Effector CD8-positive, alpha-beta T cell (primary cell): ENCODE data around the gene ARHGEF1.
"Not testable (repeated sequence)": the region's sequence is repeated elsewhere in the genome, so short reads cannot be mapped to it uniquely, and the experiment has no call there.

Source experiments
- DNase-seq: peaks from one replicate; lab custom pipeline; 2025; lab: John Stamatoyannopoulos, UW

ARHGEF1 gene

DNA sequence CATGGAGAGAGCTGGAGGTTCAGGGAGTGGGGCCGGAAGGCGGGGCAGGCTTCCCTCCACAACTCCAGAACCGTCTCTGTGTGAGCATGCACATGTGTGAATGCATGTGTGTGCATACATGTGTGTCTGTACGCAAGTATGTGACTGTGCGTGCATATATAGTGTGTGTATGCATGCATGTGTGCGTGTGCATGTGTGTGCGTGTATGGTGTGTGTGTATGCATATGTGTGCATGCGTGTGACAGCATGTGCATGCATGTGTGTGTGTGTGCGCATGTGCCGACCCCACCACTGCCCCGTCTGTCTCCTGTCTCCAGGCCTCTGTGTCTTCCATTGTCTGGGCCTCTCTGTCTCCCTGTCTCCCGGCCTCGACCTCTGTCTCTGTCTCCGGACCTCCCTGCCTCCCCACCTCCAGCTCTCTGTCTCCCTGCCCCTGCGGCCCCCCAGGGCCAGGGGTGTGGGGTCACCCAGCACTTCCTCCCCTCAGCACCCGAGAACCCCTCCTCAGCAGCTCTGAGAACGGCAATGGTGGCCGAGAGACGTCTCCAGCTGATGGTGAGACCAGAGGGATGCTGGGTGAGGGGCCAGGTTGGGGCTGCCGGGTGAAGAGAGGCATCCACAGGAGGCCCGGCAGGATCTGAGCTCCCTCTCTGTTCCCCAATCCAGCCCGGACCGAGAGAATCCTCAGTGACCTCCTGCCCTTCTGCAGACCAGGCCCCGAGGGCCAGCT, 22.5 kb downstream of the ARHGEF1 start:
- no peak for DNase-seq

DNA sequence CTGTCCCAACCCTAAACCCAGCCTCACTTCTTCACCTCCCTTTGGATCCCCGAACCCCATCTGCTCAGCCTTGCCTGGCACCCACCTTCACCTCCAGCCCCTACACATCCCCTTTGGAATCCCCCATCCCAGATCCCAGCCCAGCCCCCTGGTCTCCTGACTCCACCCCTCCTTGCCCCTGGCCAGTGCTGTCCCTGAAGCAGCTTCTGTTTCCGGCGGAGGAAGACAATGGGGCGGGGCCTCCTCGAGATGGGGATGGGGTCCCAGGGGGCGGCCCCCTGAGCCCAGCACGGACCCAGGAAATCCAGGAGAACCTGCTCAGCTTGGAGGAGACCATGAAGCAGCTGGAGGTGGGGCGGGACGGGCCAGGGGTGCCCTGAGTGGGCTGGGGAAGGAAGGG, 23.3 kb downstream of the ARHGEF1 start:
- no peak for DNase-seq

DNA sequence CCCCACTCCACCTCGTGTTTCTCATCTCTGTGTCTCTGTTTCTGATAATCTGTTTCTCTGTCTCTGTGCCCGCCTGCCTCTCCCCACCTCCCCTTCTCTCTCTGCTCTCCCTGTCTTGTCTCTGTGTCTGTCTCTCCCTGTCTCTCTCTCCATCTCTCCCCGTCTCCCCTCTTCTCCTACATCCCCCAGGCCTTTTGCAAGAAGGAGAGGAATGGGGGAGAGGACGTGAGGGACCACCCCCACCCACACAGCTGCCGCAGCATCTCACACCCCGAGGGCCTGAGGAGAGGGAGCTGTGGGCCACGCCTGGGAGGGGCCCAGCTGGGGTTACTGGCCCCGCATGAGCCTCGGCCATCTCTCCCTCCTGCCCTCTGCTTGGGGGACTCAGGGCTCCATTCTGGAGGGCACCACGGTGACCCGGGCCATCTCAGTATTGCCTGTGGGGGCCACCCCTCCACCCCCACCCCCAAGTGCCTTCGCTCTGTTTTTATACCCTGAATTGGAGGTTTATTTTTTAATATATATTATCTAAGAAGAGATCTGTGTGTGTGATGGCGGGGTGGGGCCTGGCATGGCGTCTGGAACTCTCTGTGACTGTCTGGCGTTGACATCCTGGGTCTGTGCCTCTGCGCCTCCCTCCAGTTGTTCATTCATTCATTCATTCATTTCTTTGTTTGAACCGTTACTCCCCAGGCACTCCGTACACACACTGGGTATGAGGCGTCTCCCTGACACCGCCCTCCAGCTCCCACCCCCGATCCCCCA, 24.1 kb downstream of the ARHGEF1 start:
- DNase-seq: no peak

DNA sequence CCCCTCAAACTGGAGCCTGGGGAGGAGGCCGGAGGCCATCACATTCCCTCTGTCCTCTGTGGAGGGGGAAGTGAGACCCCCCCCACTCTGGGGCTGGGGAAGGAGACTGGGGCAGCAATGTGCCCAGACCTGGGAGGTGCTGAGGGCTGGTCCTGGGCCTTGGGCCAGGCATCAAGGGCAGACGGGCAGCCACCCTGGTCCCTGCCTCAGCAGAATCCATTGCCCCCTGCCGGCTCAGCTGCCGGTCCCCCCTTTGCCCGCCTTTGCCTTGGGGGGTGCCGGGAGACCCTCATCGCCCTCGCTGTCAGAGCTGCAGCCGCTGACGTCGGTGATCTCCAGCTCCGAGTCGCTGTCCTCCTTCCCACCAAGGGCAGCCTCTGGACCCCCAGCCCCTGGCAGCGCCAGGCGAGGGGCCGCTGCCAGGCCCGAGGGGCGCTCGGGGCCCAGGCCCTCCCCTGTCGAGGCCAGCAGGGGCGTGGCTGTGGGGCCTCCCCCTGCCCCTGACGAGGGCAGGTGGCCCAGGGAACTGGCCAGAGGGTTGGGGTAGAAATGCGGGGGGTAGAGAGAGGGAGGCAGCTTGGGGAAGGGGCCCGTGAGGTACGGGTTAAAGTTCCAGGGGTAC, 25.1 kb downstream of the ARHGEF1 start:
- DNase-seq: no peak

DNA sequence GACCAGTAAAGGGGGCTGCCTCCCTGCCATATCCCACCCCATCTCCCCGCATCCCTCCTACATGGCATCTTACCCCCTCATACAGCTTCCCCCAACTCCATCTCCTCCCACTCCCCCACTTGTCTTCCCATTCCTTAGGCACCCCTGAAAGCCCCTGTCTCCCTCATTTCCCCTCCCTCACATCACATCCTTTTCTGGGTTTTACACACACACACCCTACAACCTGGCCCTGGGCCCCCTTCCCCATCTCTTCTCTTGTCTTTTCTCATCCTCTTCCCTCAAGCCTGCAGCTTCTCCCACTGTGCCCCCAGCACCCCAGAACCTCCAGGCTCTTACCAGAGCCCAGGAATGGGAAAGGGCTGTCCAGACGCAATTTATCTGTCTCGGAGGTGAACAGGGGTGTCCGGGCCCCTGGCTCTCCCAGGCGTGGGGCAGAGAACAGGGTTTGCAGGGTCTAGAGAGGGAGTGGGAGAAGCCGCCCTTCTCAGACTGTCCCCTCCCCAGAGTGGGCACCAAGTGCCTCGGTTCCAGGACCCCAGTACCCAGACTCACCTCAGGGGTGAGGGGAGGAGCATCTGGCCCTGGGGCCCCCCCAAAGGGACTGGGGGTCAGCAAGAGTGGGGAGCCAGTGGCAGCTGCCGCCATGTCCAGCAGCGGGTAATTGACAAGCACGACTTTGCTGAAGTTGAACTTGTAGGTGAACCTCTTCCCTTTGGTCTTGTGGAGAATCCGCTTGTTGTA, 25.9 kb downstream of the ARHGEF1 start:
- no peak for DNase-seq

DNA sequence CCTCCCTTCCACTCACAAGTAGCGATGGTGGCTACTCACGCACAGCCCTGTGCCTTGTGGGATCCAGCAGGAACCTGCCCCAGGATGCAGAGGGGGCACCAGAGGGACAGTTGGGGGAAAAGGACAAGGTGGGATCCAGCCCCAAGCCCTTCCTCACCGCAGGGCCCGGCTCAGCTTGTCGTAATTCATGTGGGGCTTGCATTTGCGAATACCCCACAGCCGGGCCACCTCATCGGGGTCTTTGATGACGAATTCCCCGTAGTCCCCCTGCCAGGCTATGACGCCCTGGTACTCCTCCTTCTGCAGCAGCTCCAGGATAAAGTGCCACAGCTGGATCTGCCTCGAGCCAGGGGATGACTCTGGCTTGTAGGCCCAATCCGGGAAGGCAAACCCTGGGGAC, 26.7 kb downstream of the ARHGEF1 start:
- no peak for DNase-seq

DNA sequence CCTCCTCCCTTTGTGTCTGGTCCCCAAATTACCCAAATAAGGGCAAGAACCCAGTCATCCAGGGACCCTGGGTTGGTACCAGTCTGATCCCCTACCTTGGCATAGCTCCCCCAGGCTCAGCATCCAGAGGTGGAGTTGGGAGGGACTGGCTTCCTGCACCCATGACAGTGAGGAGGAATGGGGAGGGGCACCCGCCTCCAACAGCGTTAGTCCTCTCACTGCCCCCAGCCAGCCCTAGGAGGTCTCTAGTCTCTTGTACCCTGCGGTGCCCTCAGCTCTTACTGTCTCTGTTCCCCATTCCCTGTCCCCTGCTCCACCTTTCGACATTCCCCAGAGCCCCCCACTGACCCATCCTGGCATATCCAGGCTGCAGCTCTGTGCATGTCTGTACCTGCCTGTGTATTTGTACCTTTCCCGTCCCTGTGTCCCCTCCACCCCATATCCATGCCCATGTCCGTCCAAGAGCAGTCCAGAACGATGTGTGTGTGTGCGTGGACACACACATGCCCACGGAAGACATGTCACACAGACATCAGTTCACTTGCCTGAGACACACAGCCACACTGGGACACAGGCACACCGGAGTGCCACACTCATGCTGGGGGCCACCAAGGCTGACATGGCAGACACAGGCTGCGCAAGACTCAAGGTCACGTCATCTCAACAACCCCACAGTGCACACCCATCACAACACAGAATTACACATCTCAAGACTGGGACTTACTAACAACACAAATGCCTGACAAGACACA, 27.4 kb downstream of the ARHGEF1 start:
- DNase-seq: no peak

DNA sequence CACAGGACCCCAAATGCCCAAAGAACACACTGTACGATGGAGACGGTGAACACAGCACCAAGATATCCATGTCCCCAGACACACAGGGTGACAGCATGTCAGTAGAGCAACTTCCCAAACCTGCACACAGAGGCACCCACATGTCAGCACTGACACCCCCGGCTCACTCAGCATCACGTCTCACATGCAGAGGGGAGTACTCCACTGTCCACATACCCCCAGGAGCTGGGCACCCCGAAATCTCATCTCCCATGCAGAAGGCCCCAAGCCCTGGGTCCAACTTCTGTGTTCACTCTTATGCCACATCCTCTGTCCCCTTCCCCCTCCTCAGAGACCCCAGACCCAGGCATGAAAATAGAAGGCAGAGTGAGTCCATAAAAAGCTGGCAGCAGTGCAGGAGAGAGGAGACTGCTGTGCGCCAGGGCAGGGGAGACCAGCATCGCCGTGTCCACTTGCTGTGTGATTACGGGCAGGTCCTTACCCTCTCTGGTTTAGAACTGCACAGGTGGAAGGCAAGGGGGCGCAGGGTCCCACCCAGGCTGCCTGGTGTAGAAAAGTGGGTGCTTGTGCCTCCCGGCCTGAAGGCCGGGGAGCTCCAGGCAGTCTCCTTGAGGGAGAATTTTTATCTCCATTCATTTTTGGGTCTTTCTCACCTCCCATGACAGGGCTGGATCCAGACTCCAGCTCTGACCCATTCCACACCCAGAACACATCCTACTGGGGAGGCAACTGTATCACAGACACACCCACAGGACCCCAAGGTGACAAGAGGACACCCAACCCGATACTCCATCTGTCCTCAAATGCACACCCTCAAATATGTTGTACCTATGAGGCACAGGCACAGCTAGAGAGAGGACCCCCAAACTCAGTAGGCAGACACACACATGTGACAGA, 28.3 kb downstream of the ARHGEF1 start:
- no peak for DNase-seq

DNA sequence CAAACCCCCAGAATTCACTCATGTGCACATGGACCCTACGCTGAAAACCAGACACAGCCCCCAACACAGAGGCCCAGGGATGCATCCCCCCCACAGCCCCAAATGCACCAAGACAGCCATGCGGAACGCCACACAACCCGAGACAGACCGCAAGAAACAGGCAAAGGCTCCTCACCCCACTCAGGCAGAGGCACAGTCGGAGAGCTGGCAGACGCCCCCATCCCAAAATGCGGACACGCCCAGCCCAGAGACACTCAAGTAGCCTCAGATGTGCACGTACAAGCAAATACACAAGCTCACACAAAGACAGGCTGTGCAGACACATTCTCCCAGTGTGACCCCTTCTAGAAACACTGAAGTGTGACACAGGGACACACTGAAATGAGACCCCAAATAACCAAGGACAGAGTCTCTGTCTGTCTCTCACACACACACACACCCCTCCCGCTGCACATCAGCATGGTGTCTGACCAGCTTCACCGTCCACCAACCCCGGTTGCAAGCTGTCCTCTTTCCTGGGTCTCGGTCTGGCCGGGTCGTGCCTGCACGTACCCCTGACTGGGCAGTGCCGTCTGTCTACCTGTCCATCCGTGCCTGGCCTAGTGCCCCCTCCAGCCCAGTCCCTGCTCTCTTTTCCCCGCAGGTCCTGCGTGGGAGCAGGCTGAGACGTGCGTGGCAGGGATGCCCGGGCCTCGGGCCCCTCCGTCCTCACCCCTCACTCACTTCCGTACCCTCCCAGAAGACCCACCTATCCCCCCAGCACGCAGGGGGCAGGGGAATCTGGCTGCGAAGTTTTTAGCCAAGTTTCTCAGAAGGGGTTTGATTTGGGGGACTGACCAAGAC, 29.1 kb downstream of the ARHGEF1 start:
- no peak for DNase-seq

DNA sequence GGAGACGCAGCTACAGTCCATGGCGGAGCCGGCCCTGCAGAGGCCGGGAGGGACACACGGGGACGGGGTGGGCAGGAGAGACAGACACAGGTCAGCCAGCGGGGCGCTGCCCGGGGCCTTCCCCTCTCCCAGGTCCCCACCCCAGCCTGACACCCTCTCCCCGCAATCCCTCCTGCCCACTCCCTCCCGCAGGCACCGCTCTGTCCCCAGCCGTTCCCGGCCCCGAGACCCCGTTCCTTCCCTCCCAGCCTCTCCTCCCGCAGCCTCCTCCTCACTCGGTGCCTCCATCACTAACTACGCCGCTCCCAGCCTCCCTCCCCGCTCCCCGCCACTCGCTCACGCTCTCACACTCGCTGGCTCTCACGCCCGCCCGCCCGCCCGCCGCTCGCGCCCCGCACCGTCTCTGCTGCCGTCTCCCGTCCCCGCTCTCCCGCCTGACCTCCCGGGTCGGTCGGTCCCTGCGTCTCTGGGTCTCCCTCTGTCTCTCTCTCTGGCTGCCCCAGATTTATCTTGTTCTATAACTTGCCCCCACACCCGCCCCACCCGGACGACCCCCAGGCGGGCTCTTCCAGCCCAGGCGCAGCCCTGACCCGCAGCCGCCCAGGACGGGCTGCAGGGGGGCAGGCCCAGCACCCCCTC, 30.0 kb downstream of the ARHGEF1 start:
- DNase-seq: peak; percentile 18

DNA sequence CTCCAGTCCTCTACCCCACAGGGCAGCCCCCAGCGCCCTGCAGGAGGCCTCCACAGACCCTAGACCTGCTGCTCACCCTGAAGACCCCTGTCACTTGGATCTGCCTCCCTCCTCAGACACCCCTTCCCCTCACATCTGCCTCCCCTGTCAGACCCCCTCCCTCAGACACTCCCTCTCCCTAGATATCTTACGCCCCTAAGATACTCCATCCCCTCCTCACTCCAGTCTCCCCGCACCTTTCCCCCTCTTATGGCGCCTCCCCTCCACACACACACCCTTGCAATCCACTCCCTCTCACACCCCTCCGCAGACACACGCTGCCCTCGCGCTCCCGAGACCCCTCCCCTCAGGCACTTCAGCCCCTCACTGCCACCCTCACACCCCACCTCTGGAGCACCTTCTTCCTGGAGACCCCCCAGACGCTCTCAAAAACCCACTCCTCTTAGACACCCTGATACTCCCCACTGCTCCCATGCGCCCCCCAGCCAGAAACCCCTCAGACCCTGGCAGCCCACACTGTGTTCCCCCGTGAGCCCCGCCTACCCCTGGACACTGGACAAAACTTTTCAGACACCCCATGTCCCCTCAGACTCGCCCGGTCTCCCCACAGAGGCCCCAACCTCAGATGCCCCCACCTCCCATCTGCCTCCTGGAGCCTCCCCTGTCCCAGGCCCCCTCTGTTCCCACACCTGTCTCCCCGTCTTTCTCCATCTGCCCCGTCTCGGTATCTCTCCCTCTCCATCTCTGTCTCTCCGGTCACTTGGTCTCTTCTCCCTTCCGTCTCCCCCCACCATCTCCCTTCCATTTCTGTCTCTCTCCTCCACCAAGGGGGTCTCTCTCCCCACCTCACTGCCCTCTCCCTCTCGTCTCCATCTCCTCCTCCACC, 30.8 kb downstream of the ARHGEF1 start:
- DNase-seq: no peak

DNA sequence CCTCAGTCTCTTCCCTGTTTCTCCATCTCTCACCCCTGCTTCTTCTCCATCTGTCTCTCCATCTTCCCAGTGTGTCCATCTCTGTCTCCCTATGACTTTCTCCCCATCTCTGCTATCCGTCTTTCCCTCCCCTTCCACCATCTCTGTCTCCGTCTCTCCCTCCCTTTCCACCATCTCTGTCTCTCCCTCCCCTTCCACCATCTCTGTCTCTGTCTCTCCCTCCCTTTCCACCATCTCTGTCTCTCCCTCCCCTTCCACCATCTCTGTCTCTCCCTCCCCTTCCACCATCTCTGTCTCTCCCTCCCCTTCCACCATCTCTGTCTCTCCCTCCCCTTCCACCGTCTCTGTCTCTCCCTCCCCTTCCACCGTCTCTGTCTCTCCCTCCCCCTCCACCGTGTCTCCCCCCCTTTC, 31.4 kb downstream of the ARHGEF1 start:
- DNase-seq: not testable (repeated sequence)

DNA sequence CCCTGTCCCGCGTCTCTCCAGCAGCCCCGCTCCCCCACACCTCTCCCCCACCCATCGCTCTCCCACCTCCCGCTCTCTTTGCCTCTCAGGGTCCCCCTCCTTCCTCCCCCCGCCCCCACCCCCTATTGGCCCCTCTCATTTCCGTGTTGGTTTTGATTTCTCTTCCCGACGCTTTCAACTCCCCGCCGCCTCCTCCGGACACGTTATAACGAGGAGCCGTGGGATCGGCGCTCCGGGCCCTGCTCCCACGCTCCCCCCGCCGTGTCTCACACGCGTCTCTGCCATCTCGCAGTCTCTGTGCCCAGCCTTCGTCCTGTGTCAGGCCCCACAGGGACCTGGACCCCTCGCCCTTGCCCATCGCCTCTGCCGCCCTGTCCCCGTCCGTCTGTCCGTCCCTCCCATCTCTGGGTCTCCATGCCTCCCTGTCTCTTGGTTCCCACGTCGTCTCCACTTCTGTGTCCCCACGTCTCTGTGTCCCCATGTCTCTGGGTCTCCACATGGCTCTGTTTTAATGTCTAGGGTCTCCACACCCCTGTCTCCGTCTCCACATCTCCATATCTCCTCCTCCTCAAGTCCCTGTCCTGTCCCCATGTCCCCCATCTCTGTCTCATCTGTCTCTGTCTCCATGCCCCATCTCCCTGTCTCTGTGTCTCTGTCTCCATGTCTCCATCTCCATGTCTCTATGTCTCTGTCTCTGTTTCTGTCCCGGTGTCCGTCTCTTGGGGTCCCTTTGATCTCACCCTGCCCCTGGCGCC, 32.2 kb downstream of the ARHGEF1 start:
- DNase-seq: peak; percentile 16

DNA sequence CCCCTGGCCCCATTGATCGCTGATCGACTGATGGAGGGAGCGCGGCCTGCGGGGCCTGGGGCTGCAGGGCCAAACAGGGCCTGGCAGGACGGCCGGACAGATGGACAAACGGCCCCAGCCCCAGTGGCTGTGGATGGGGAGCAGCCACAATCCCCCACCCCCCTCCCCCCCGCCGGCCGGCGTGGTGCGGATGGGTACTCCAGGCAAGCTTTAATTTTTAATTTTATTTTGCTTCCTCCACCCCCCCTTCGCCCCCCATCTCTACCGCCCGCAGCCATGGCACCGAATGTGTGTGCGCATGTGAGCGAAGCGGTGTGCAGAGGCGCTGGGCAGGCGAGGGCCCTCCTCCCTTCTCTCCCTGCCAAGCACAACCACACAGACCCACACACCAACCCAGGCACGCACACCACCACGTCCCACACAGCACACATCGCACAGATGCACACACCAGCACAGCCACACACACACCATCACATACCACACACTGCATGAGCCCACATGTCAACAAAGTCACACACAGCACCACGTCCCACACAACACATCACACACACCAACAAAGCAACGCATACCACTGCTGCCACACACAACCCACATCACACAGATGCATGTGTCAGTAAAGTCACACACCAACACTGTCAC, 32.9 kb downstream of the ARHGEF1 start:
- no peak for DNase-seq

DNA sequence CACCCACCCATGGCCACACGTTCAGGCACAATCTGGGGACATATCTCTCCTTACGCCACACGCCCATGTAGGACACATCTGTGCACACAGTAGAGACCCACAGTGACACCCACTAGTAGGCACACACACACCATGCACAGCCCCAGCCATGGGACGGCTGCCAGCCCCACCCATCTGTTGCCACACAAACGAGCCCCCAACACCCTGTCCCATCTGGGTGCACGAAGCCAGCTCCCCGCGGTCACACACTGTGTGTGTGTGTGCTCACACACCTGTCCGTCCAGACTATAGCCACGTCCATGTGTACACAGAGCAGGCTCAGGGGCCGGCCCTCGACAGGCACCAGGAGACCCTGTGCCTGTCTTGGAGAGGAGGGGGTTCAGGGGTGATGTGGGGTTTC, 34.7 kb downstream of the ARHGEF1 start:
- DNase-seq: no peak

DNA sequence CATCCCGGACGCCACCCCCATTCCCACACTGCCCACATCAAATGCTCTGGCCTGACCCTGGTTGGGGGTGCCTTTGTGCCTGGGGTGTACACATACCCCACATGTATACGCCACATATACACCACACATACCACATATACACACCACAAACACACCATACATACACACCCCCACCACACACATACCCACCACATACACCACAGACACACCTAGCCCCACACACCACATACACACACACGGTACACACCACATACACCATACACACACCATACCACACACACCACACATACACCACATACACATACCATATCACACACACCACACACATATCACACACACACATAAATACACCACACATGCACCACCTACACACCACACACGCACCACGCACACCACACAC, 35.1 kb downstream of the ARHGEF1 start:
- DNase-seq: no peak
